Cardiac muscle cell (in vitro differentiated cells and primary cell): ENCODE measurements around the gene H6PD. TPM values are rescaled to one million over a fixed set of nuclear protein-coding genes. Genes with fewer than 3 reads are reported as not detected.

Experiments
- DNase-seq, 2 donors: peaks; one replicate each; pipeline versions ENCODE4 v3.0.0 to v3.0.0-alpha.2; 2010 to 2017; ENCODE audit warnings: low read depth in 1 of 2, low spot score in 1 of 2
- H3K27ac ChIP-seq: fragments of 200-600 bp; sonication (generic); 2 replicates; pipeline ENCODE4 v1.5.1; 2016
- H3K27me3 ChIP-seq: fragments of 200-600 bp; sonication (generic); 2 replicates; pipeline ENCODE4 v1.6.0; 2016; ENCODE audit warnings: control low read depth
- H3K36me3 ChIP-seq: fragments of 200-600 bp; sonication (generic); 2 replicates; pipeline ENCODE4 v1.5.1; 2016; ENCODE audit warnings: control low read depth
- H3K4me1 ChIP-seq: fragments of 200-600 bp; sonication (generic); 2 replicates; pipeline ENCODE4 v1.8.1; 2017; ENCODE audit warnings: low read depth, mild to moderate bottlenecking, mixed run types
- H3K4me3 ChIP-seq: fragments of 200-600 bp; sonication (generic); 2 replicates; pipeline ENCODE4 v1.5.1; 2016; ENCODE audit warnings: mild to moderate bottlenecking
- H3K9me3 ChIP-seq: fragments of 200-600 bp; sonication (generic); 2 replicates; pipeline ENCODE4 v1.5.1; 2017; ENCODE audit warnings: low read depth, mild to moderate bottlenecking, control low read depth
- polyA plus RNA-seq: library from polyadenylated mRNA; unstranded; fragments of >200 nt; fragmentation: Nextera tagmentation; extraction: Ambion mirVana; gene quantifications from 2 replicates; pipeline ENCODE4 v1.2.1, GENCODE V29; 2016
- total RNA-seq: library from RNA; depleted of rRNA; stranded (reverse); fragments of >200 nt; gene quantifications from 2 replicates; pipeline ENCODE4 v1.2.3, GENCODE V29; 2016
- TF ChIP-seq, protein P1 (sequence below): IDR thresholded peaks from 2 replicates; pipeline ENCODE4 v1.5.1; 2012; ENCODE audit warnings: low read depth, mild to moderate bottlenecking, low read length

Gene H6PD
- total and polyA plus RNA-seq, 2 experiments from 2014 or later: 13.7 to 41.4 TPM

DNA sequence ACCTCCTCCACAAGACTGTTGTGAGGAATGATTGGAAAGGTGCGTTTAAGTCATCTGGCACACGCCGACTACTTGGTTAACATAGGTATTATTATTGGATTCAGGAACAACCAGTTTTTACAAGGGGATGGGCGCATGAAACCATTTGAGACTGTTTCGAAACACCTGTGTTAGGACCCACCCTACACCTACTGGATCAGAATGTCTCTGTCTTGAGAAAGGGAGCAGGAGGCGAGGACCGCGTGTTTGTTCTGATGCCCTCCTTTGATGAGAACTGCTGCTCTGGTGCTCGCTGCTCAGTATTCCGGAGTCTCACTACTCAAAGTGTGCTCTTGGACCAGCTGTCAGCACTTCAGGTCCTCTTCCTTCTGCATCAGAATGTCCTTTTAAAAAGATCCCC lies 7.3 kb downstream of the H6PD start:
- Histone ChIP-seq H3K27me3 (no peaks in the 10 kb centered on the region), H3K36me3 (peaks cover 1% of the 10 kb centered on the region), H3K4me3 (no peak overlapping the region), H3K27ac (no peak overlapping the region), H3K4me1 (peaks cover 11% of the 10 kb centered on the region), H3K9me3 (no peaks in the 10 kb centered on the region)
- TF ChIP-seq, protein P1, sequence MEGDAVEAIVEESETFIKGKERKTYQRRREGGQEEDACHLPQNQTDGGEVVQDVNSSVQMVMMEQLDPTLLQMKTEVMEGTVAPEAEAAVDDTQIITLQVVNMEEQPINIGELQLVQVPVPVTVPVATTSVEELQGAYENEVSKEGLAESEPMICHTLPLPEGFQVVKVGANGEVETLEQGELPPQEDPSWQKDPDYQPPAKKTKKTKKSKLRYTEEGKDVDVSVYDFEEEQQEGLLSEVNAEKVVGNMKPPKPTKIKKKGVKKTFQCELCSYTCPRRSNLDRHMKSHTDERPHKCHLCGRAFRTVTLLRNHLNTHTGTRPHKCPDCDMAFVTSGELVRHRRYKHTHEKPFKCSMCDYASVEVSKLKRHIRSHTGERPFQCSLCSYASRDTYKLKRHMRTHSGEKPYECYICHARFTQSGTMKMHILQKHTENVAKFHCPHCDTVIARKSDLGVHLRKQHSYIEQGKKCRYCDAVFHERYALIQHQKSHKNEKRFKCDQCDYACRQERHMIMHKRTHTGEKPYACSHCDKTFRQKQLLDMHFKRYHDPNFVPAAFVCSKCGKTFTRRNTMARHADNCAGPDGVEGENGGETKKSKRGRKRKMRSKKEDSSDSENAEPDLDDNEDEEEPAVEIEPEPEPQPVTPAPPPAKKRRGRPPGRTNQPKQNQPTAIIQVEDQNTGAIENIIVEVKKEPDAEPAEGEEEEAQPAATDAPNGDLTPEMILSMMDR: no peak
- no peak for DNase-seq

DNA sequence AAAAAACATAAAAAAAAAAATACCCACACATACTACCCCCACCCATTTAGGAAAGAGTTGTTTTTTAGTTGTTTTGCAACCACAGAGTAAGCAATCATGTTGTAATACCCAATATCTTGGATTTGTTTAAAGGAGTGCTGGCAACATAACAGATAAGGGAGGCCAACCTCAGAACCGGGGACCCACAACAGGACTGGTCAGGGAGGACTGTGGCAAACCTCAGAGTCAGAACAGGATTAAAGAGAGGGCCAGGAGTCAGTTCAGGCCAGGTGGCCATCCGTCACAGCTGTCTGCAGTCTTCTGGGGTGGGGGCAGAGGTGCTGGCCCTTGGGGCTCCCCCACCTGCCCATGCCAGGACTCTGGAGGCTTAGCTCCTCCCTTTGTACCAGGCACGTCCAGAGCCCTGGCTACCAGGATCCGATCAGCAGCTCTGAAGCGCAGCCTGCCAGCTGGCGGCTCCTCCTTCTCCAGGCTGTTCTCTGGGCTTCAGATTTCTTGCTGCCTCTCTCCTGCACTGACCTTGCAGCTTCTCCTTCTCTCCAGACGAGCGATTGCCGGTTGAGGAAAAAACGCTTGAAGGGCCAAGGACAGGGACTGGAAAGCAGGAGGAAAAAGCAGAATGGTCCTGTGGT lies 7.9 kb downstream of the H6PD start:
- H3K4me3 ChIP-seq: no peak overlapping the region
- peak overlapping the region; percentile 28 for H3K27ac ChIP-seq
- peaks cover 4% of the 10 kb centered on the region for H3K36me3 ChIP-seq
- H3K9me3 ChIP-seq: no peaks in the 10 kb centered on the region
- peaks cover 11% of the 10 kb centered on the region for H3K4me1 ChIP-seq
- TF ChIP-seq, protein P1: no peak
- peak in 1 of 2 donors; percentile 85 for DNase-seq
- H3K27me3 ChIP-seq: no peaks in the 10 kb centered on the region

DNA sequence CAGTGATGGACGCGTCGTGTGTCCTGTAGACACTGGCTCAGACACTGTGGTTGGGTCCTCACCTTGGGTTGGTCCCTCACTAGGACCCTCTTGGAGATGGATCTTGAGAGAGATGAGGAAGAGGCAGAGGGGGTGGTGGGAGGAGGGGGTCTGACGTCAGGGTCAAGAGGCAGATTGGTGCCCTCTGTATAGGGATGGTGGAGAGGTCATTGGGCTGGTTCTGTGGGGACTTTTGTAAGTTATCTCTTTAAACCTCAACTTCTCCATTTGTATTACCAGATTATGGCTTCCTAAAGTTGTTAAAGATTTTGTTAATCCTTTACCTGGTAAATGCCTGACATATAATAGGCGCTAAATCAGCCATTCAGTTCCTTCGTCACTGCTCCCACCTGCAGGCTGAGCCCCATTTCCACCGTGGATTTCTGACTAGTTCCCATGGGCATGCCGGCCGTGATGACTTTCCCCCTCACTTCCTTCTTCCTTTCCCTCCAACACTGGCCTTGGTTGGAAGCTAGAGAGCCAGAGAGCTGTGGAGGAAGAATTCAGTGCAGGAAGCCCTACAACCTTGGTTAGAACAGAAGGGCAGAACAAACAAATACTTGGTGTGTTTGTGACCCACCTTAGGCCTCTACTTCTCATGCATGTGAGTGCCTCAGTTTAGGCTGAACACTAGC lies 8.6 kb downstream of the H6PD start:
- TF ChIP-seq, protein P1: no peak
- H3K27ac ChIP-seq: peak overlapping the region; percentile 28
- DNase-seq: no peak
- H3K27me3 ChIP-seq: no peaks in the 10 kb centered on the region
- H3K9me3 ChIP-seq: no peaks in the 10 kb centered on the region
- H3K4me1 ChIP-seq: peaks cover 11% of the 10 kb centered on the region
- H3K4me3 ChIP-seq: no peak overlapping the region
- peaks cover 4% of the 10 kb centered on the region for H3K36me3 ChIP-seq

DNA sequence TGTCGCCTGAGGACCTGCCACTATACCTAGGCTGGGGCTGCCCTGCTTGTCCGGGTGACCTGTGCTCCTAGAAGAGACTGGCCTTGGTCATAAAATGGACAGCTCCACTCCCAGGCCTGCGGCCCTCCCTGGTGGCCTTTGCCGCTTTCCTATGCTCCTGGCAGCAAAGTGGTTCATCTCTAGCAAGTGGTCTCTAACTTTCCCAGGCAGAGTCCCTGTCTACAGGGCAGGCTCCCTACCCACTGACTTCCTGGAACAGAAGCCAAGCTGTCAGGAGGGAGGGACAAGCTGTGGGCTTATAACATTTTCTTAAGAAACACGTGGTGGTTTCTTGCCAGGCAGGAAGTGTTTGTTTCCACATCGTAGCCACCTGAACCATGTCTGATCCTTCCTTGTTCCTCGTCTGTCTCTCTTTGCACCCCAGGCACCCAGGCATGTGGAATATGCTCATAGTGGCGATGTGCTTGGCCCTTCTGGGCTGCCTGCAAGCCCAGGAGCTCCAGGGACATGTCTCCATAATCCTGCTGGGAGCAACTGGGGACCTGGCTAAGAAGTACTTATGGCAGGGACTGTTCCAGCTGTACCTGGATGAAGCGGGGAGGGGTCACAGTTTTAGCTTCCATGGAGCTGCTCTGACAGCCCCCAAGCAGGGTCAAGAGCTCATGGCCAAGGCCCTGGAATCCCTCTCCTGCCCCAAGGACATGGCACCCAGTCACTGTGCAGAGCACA lies 10.1 kb downstream of the H6PD start:
- no peak overlapping the region for H3K4me3 ChIP-seq
- no peak overlapping the region for H3K27ac ChIP-seq
- peak in 1 of 2 donors; percentile 66 for DNase-seq
- H3K4me1 ChIP-seq: peaks cover 15% of the 10 kb centered on the region
- H3K36me3 ChIP-seq: peaks cover 4% of the 10 kb centered on the region
- no peaks in the 10 kb centered on the region for H3K9me3 ChIP-seq
- TF ChIP-seq, protein P1: no peak
- H3K27me3 ChIP-seq: no peaks in the 10 kb centered on the region

DNA sequence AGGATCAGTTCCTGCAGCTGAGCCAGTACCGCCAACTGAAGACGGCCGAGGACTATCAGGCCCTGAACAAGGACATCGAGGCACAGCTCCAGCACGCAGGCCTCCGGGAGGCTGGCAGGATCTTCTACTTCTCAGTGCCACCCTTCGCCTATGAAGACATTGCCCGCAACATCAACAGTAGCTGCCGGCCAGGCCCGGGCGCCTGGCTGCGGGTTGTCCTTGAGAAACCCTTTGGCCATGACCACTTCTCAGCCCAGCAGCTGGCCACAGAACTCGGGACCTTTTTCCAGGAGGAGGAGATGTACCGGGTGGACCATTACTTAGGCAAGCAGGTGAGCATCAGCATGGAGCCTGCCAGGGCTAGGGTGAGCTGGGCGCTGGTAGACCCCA lies 10.7 kb downstream of the H6PD start:
- Histone ChIP-seq H3K36me3 (peaks cover 4% of the 10 kb centered on the region), H3K27me3 (no peaks in the 10 kb centered on the region), H3K27ac (no peak overlapping the region), H3K4me1 (peaks cover 19% of the 10 kb centered on the region), H3K9me3 (no peaks in the 10 kb centered on the region), H3K4me3 (no peak overlapping the region)
- no peak for DNase-seq
- TF ChIP-seq, protein P1: no peak
